Fibroblast of the conjunctiva (primary cell): ENCODE measurements around the gene WDR46.
"Not testable (repeated sequence)": the region's sequence is repeated elsewhere in the genome, so short reads cannot be mapped to it uniquely, and the experiment has no call there.

ENCODE experiments used
- DNase-seq: peaks from one replicate; pipeline ENCODE4 v3.0.0-alpha.2; 2010; ENCODE audit warnings: low read depth

Gene WDR46

DNA sequence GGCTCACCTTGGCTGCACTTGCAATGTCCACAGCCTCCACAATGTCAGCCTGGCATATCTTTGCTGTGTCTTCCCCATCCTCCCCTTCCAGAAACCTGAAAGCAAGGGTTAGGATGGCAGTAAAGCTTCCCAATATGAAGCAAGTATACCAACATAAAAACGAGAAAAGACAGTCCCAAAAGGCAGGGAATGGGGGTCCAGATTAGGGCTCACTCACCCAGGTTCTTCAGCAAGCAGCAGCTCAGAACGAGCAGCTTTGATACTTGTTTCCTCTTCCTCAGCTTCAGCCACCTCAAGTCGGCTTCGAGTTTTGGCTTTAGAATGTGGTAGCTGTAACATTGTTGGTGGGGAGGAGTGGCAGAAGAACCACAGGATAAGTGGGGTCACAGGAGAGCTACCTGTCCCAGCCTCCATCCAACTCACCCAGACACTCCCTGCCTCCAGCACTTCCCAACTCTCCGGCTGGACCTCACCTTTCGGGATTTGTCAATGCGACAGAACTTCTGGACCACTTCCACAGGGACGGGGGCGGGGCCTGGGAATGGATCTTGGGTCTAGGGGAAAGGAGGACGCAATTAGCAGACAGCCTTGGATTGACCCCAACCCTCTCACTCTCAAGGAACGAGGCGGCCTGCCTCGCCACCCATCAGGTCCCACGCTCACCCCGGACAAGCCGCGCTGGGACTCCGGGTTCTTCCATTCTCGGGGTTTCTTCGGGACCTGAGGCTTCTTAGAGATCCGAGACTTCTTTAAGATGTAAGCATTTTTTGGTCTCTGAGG lies 708 bp downstream of the WDR46 start:
- no peak for DNase-seq

DNA sequence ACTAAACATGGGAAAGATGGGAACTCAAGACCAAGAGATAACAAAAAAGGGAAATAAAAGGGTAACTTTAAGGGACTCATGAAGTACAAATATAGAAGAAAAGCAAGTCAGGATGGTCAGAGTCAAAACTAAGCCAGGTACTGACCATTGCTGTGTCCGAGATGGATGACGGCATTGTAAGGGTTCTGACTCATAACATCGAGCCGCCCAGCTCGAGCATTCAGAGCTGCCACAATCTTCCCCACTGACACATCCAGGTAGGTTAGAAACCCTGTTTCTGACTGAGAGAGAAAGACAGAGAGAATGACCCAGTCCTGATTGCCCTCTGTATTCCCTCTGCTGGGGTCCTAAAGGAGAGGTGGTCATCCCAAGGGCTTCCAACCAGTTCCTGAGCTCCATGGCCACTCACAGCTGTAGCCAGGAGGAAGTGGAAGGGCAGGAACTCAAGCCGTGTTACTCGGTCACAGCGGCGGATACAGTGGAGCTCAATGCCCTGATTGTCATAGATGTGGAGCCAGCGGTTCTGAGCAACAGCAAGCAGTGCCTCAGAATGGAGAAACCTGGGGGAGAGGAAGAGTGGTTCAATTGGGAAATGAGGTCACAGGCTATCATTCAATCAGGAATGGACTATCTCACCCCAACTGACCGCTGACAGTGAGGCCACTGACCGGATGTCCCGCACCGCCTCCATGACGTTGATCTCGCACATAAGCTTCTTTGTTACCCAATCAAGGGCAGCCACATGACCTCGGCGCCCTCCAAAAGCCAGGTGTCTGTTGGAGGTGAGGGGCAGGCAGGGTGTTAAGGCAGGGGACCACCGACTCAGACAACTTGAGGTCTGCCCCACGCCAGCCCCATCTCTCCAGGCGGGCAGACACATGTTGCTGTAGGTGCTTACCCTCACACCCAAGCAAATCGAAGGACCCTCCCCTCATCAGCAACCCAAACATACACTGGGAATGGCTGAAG lies 1.8 kb downstream of the WDR46 start:
- DNase-seq, result no peak

DNA sequence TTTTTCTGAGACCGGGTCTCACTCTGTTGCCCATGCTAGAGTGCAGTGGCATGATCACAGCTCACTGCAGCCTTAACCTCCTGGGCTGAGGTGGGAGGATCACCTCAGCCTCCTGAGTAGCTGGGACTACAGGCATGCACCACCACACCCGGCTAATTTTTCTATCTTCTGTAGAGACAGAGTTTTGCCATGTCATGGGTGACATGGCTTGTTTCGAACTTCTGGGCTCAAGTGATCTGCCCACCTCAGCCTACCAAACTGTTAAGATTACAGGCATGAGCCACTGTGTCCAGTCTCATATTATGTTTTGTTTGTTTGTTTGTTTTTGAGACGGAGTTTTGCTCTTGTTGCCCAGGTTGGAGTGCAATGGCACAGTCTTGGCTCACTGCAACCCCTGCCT lies 3.8 kb downstream of the WDR46 start:
- not testable (repeated sequence) for DNase-seq

DNA sequence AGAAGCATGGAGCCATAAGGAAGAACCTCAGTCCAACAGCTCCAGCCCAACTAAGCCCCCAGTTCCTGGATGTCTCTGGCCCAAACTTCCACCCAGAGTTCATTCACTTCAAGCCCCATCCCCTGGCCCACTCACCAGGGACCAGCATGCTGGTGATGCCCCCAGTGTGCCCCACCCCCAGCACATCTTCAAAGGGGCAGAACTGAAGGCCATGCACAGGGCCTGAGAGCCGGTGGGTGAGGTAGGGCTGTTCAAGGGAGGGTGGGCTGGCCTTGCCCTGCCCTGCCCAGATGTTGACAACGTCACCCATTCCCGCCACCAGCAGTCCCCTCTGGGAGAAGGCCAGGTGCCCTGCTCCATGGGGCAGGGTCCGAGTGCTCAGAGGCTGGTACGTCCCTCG lies 8.5 kb downstream of the WDR46 start:
- no peak for DNase-seq

DNA sequence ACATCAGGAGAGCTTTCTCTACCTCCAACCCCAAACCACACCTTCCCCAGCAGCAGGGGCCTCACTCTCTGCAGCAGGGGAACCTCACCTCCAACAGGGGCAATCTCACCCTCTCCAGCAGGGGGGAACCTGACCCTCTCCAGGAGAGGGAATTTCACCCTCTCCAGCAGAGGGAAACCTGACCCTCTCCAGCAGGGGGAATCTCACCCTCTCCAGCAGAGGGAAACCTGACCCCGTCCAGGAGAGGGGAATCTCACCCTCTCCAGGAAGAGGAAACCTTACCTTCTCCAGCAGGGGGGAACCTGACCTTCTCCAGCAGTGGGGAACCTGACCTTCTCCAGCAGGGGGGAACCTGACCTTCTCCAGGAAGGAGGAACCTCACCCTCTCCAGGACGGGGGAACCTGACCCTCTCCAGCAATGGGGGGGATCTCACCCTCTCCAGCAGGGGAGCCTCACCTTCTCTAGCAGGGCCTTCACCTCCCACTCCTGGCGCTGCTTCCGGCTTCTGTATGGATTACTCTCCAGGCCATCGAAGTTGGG lies 9.0 kb downstream of the WDR46 start:
- DNase-seq, result no peak

DNA sequence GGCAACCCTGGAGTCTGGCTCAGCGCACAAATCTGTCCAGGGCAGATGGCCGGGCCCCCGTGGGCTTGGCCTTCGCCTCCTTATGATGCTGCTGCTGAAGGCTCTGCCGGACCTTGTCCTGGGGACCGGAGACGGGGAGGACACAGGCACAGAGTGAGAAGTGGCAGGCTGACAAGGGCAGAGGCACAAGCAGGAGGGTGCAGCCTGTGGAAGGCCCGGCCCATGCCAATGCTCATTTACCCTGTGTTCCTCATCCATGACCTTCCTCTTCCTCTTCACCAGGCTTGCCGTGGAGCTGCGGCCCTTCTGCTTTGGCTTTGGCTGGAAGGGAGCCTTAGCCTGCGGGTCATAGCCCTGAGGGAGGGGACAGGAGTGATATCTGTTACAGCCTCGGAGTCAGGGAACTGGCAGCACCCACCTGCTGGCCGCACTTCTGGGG lies 9.8 kb downstream of the WDR46 start:
- no peak for DNase-seq

DNA sequence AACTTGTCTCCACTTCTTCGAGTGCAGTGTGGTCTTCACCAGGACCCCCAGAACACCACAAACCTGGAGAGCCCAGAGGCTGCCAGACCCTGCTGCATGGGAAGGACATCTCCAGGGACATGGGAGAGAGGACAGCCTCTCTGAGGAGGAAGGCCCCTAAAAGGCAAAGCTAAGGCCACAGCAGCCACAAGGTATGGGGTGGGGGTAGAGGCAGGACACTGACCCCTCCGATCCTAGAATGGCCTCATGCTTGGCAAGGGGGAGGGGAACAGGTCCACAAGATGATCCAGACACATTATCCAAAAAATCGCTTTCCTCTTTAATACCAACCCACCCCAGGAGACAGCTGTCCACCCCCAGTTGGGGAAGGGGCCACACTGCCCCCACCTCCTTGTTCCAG lies 10.2 kb downstream of the WDR46 start:
- DNase-seq, result no peak

DNA sequence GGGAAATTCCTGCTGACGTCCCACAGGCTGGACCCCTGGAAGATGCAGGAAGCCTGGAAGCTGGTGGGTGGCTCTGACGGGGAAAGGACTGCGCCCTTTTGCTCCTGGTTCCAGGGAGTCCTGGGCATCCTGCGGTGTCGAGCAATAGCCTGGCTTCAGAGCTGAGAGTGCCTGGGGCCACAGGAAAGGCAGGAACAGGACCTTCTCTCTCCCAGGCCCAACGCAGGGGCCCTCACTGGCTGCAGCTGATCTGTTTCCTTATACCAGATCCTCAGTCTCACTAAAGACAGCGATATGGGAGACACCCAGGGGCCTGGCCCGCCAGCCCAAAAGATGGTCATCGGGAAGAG lies 10.7 kb downstream of the WDR46 start:
- DNase-seq, result no peak

DNA sequence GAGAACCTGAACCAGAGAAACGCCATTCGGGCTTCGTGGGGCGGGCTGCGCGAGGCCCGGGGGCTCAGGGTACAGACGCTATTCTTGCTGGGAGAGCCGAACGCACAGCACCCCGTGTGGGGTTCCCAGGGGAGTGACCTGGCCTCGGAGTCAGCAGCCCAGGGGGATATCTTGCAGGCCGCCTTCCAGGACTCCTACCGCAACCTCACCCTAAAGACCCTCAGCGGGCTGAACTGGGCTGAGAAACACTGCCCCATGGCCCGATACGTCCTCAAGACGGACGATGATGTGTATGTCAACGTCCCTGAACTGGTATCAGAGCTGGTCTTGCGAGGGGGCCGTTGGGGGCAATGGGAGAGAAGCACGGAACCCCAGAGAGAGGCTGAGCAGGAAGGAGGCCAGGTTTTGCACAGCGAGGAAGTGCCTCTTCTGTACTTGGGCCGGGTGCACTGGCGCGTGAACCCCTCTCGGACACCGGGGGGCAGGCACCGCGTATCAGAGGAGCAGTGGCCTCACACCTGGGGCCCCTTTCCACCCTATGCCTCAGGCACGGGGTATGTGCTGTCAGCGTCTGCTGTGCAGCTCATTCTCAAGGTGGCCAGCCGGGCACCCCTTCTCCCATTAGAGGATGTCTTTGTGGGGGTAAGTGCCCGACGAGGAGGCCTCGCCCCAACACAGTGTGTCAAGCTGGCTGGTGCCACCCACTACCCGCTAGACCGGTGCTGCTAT lies 11.2 kb downstream of the WDR46 start:
- DNase-seq, result no peak

DNA sequence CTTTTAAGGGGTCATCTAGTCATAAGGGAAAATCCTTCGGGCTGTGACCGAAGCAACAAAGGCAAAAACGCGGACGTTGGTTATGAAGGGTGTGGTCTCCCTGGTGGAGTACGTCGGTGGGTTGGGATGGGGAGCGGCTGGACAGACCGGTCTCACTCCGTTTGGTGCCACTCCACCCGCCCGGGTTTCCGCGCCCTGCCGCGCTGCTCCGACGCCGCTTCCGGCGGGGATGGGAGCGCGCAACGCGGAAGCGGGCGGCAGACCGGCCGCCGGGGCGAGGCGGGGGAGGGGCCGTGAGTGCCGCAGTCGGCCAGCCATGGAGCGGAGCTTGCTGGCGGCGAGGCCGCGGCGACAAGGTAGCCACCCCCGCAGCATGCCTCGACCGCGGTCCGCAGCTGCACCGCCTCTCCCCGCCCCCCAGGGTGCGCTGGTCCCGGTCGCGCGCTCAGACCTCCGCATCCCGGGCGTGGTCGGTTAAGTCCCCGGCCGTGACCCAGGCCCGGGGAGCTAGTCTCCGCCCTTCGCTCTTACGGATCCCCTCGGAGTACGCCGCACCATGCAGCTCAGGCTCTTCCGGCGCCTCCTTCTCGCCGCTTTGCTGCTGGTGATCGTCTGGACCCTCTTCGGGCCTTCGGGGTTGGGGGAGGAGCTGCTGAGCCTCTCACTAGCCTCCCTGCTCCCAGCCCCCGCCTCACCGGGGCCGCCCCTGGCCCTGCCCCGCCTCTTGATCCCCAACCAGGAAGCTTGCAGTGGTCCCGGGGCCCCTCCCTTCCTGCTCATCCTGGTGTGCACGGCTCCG lies 12.0 kb downstream of the WDR46 start, which contains the start of gene B3GALT4:
Gene B3GALT4, plus strand, starts transcription at position 260 of the 799 bp plus-strand sequence. Its CDS starts 297 bp downstream, at position 557.
- DNase-seq, result peak; percentile 64

DNA sequence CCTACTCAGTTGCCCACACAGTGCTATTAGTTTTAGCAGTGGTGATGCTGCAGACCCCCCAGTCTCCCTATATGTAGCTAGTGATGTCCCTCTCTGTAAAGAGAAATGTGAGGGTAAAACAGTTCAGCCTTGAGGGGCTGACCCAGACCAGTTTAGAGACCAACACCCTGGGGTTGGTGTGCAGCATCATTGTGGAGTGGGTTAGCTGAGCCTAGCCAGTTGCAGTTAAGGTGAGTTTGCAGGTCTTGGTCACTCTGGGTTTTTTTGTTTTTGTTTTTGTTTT lies 12.5 kb downstream of the WDR46 start:
- no peak for DNase-seq

DNA sequence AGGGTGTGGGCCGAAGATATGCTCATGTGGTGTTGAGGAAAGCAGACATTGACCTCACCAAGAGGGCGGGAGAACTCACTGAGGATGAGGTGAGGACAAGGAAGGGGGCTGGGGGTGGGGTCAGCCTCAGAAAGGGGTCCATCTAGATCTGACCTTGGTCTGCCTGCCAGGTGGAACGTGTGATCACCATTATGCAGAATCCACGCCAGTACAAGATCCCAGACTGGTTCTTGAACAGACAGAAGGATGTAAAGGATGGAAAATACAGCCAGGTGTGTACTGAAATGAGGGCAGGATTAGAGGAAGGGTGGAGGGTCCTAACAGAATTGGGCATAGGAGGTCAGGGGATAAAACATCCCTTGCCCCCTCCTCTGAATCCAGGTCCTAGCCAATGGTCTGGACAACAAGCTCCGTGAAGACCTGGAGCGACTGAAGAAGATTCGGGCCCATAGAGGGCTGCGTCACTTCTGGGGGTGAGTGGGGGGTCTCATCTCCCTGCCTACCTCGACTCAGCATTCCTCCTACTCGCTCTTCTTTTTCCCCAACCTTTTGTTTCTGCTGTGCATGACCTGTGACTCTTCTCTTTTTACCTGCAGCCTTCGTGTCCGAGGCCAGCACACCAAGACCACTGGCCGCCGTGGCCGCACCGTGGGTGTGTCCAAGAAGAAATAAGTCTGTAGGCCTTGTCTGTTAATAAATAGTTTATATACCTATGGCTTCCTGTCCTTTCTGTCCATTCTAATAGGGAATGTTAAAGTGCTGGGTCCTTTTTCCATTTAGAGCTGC lies 13.1 kb downstream of the WDR46 start:
- DNase-seq, result not testable (repeated sequence)

DNA sequence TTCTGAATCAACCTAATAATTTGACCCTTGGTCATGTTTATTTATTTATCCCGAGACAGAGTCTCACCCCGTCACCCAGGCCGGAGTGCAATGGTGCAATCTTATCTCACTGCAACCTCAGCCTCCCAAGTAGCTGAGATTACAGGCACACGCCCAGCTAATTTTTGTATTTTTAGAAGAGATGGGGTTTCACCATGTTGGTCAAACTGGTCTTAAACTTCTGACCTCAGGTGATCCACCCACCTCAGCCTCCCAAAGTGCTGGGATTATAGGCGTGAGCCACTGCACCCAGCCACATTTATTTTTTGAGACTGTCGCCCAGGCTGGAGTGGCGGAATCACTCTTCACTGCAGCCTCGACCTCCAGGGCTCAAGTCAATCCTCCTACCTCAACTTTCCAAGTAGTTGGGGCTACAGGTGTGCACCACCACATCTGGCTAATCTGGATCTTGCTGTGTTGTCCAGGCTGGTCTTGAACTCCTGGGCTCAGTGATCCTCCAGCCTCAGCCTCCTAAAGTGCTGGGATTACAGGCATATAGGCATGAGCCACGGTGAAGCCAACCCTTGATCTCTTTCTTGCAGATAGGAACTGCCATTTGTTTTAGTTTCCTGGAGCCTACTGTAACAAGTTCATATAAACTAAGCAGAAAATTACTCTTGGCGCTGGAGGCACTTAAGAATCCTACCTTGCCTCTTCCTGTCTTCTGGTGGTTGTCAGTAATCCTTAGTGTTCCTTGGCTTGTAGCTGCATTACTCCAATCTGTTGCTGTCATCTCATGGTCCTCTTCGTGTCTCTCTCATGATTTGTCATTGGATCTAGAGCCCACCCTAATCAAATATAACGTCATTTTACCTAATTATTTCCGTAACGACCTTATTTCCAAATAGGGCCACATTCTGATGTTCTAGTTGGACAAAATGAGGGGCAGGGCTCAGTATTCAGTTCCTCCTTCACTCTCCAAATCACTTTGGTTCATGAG lies 14.8 kb downstream of the WDR46 start:
- DNase-seq, result no peak

DNA sequence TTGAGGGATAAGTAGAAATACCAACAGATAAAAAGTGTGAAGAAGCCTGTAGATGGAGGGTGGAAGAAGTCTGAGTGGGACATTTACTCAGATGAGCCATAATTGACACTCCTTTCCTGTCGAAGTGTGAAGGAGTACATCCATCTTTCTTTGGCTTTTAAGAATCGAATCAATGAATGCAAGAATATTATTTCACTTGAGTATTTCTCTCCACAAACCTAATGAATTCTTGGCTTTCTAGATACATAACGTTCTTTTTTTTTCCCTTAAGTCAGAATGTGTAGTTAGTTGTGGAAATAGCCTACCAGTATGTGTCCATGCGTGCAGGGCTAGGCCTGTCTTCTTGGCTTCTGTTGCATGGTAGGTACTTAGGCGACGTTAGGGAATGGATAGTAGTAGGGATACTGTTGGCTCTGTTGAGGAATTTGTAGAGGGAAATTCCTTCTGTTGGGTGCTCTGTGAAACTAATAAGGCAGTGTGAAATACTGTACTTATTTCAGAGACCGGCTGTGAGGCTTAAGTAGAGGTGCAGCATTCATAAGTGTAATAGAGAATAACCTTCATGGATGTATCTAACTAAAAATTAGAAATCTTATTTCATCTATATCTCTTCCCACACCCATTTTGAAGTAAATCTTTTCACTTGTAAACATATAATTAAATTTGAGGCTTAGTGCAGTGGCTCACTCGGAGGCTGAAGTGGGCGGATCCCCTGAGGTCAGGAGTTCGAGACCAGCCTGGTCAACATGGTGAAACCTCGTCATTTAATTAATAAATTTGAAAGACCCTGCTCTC lies 15.7 kb downstream of the WDR46 start:
- DNase-seq, result no peak

DNA sequence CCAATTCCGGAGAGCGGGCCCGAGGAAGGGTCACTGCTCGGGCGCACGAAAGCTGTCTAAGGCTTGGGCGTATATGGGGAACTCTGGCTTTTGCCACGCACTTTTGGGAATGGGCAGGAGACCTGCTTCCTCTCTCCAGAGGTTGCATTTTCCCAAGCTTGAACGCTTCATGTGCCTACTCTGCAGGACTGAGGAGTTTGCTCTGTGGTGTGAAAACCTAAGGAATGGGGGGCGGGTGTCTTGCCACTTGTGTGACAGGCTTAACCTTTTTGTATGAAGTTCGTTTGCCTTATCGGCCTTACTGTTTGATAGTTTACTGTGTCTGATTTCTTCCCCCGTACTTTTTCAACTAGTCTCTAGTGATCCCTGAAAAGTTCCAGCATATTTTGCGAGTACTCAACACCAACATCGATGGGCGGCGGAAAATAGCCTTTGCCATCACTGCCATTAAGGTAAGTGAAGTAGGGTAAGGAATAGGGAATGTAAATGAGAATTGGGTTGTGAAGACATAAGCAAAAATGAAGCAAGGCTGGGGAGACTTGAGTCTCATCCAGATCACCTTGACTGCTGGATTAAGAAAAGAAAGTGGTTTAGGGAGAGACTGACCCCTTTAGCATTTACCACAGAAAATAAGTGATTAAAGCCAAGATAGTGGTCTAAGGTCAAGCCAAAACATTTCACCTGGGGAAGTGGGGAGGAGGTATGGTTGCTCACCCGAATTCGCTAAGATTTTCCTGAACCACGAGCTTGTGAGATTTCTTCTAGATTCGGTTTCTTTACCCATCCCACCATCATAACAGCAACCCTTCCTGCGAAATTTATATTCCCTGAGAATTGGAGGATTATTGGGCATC lies 16.5 kb downstream of the WDR46 start:
- no peak for DNase-seq

DNA sequence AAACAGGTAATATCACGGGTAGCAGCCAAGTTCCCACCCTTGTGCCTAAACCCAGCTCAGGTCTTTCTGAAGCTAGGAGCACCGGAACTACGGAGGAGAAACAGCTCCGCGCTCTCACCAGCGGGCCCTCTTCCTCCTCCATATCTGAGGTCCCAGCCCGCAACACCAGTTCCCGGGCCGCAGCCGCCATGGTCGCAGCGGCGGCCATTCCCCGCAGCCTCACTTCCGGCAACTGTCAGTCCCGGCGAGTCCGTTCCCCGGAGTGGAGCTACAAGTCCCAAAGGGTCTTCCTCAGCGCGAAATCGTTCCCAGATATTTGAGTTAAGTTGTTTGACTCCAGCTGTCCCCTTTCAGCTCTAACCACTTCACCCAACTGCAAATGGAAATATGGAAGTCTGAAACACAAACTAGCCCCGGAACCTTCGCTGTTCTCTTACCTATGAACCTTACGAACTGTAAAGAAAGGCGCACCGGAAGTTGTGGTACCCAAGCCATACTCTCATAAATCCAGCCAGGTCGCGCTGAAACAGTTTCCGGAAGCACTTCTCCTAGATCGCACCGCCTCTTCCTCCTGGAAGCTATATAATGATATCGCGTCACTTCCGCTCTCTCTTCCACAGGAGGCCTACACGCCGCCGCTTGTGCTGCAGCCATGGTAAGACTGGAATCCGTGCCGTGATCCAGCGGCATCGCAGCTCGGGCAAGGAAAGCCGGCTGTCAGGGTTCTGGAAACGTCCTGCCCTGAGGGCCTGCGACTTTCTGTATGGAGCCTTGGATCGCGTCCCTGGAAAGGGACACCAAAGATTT lies 17.4 kb downstream of the WDR46 start, which contains the start of the genes RPS18 and VPS52:
Gene RPS18, plus strand, starts transcription at position 608 of the 807 bp plus-strand sequence. Its CDS starts 45 bp downstream, at position 653.
Gene VPS52, minus strand, starts transcription at position 409 of the 807 bp plus-strand sequence. Its CDS starts 201 bp downstream, at position 208.
- DNase-seq, result peak; percentile 98

DNA sequence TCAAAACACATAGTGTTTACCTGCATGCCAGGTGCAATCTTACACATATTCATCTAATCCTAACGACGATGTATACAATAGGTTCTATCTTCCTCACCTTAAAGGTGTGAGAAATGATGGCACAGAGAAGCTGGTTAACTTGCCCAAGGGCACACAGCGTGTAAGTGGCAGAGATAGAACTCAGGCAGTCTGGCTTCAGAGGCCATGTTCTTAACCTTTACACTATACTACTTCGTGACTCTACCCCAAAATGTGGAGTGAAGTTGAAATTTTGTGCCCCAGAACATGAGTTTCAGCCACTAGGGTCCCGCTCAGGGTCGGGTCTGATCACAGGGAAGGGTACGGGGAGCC lies 17.9 kb downstream of the WDR46 start:
- DNase-seq, result no peak
